A549 (cell line): ENCODE measurements around the gene NR2E3.

ENCODE experiments used
- CEBPB ChIP-seq, 2 experiments: fragments of >200 bp in 1 of 2; sonication (Bioruptor Twin) in 1 of 2; formaldehyde crosslinking in 1 of 2; IDR thresholded peaks; 2 replicates each; pipeline ENCODE4 v1.6.1; 2012 to 2016
- ESRRA ChIP-seq: fragments of 150-350 bp; IDR thresholded peaks from 2 replicates; pipeline ENCODE4 v1.6.1; 2014; ENCODE audit warnings: mild to moderate bottlenecking, low read length, borderline replicate concordance
- GATA3 ChIP-seq: IDR thresholded peaks from 2 replicates; pipeline ENCODE4 v1.6.1; 2012; ENCODE audit warnings: borderline replicate concordance
- JUN ChIP-seq, 2 experiments: fragments of >200 bp; sonication (Bioruptor Twin); formaldehyde crosslinking; IDR thresholded peaks; 2 replicates in 1 of 2; 3 replicates in 1 of 2; pipeline ENCODE4 v1.6.1; 2016 to 2017
- MYC ChIP-seq: IDR thresholded peaks from 2 replicates; pipeline ENCODE4 v1.6.1; 2012; ENCODE audit warnings: mild to moderate bottlenecking, inconsistent platforms, low read length, improper control_type of control experiment, borderline replicate concordance
- POLR2A ChIP-seq: IDR thresholded peaks from 2 replicates; pipeline ENCODE4 v1.6.1; 2012; ENCODE audit warnings: mild to moderate bottlenecking, low read length
- TF ChIP-seq, protein P1 (sequence below): fragments of 450-650 bp; IDR thresholded peaks from 2 replicates; pipeline ENCODE4 v1.6.1; 2014; ENCODE audit warnings: antibody characterized with exemption
- TF ChIP-seq, protein P2 (sequence below): fragments of 200-600 bp; sonication (generic); IDR thresholded peaks from 2 replicates; pipeline ENCODE4 v1.6.1; 2016; ENCODE audit warnings: antibody characterized with exemption, mild to moderate bottlenecking, moderate library complexity
- TF ChIP-seq, protein P3 (sequence below): fragments of >200 bp; sonication (Bioruptor Twin); formaldehyde crosslinking; IDR thresholded peaks from 3 replicates; pipeline ENCODE4 v1.5.1; 2016
- TF ChIP-seq, protein P4 (sequence below): fragments of >200 bp; sonication (Bioruptor Twin); formaldehyde crosslinking; IDR thresholded peaks from 2 replicates; pipeline ENCODE4 v1.6.1; 2016

DNA sequence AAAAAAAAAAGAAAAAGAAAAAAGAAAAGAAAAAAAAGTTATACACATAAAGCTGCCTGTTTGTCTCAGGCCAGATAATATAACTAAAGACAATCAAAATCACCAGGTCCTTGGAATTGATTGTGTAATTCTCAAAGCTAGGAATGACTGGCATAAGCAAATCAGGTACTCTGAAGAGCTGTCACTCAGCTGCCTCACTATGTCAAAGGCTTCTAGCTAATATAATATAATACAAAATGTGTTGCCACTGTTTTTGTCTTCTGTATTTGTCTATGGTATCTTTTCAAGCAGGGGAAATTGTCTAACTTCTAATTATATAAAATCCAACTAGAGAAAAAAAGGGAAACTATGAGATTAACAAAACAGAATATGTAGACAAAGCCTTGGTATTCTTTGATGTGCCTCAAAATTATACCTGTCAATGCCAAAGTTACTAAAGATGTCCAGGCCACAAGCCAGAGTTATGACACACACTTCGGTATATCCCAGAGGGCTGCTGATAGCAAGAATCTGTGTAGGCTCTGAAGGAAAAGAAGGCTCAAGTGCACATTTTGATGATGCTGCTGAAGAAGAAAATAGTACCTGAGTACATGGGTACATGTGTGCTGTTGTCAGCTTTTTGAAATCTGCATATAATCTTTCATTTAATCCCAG is 37.0 kb upstream of the NR2E3 start:
- TF ChIP-seq, protein P1, sequence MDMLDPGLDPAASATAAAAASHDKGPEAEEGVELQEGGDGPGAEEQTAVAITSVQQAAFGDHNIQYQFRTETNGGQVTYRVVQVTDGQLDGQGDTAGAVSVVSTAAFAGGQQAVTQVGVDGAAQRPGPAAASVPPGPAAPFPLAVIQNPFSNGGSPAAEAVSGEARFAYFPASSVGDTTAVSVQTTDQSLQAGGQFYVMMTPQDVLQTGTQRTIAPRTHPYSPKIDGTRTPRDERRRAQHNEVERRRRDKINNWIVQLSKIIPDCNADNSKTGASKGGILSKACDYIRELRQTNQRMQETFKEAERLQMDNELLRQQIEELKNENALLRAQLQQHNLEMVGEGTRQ: no peak
- TF ChIP-seq POLR2A: no peak
- TF ChIP-seq, protein P2, sequence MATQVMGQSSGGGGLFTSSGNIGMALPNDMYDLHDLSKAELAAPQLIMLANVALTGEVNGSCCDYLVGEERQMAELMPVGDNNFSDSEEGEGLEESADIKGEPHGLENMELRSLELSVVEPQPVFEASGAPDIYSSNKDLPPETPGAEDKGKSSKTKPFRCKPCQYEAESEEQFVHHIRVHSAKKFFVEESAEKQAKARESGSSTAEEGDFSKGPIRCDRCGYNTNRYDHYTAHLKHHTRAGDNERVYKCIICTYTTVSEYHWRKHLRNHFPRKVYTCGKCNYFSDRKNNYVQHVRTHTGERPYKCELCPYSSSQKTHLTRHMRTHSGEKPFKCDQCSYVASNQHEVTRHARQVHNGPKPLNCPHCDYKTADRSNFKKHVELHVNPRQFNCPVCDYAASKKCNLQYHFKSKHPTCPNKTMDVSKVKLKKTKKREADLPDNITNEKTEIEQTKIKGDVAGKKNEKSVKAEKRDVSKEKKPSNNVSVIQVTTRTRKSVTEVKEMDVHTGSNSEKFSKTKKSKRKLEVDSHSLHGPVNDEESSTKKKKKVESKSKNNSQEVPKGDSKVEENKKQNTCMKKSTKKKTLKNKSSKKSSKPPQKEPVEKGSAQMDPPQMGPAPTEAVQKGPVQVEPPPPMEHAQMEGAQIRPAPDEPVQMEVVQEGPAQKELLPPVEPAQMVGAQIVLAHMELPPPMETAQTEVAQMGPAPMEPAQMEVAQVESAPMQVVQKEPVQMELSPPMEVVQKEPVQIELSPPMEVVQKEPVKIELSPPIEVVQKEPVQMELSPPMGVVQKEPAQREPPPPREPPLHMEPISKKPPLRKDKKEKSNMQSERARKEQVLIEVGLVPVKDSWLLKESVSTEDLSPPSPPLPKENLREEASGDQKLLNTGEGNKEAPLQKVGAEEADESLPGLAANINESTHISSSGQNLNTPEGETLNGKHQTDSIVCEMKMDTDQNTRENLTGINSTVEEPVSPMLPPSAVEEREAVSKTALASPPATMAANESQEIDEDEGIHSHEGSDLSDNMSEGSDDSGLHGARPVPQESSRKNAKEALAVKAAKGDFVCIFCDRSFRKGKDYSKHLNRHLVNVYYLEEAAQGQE: no peak
- TF ChIP-seq, protein P3, sequence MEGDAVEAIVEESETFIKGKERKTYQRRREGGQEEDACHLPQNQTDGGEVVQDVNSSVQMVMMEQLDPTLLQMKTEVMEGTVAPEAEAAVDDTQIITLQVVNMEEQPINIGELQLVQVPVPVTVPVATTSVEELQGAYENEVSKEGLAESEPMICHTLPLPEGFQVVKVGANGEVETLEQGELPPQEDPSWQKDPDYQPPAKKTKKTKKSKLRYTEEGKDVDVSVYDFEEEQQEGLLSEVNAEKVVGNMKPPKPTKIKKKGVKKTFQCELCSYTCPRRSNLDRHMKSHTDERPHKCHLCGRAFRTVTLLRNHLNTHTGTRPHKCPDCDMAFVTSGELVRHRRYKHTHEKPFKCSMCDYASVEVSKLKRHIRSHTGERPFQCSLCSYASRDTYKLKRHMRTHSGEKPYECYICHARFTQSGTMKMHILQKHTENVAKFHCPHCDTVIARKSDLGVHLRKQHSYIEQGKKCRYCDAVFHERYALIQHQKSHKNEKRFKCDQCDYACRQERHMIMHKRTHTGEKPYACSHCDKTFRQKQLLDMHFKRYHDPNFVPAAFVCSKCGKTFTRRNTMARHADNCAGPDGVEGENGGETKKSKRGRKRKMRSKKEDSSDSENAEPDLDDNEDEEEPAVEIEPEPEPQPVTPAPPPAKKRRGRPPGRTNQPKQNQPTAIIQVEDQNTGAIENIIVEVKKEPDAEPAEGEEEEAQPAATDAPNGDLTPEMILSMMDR: no peak
- no peak for TF ChIP-seq MYC
- TF ChIP-seq, protein P4, sequence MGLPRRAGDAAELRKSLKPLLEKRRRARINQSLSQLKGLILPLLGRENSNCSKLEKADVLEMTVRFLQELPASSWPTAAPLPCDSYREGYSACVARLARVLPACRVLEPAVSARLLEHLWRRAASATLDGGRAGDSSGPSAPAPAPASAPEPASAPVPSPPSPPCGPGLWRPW: no peak
- TF ChIP-seq CEBPB (IDR thresholded peaks at IDR 0.05): no peak
- TF ChIP-seq JUN (IDR thresholded peaks at IDR 0.05): no peak
- no peak for TF ChIP-seq GATA3
- no peak for TF ChIP-seq ESRRA
